Spinal cord (tissue), 10 donors: ENCODE measurements around the gene CRIP2. TPM values are rescaled to one million over a fixed set of nuclear protein-coding genes. Genes with fewer than 3 reads are reported as not detected.
A peak's percentile ranks its signal among the peaks of the same experiment; 100 is the strongest.

ENCODE experiments used
- DNase-seq, 6 donors: peaks; one replicate each; pipeline versions ENCODE4 v3.0.0 to v3.0.0-alpha.2; 2013 to 2015; ENCODE audit warnings: low spot score in 6 of 6, low read depth in 4 of 6
- H3K27ac ChIP-seq: one replicate; pipeline ENCODE4 v1.5.1; 2013; ENCODE audit warnings: low read depth, low read length, control low read depth
- H3K27me3 ChIP-seq: one replicate; pipeline ENCODE4 v1.6.1; 2013; ENCODE audit warnings: low read length; ENCODE audit not compliant: control insufficient read depth, insufficient read depth
- H3K36me3 ChIP-seq: one replicate; pipeline ENCODE4 v1.6.1; 2013; ENCODE audit warnings: low read length; ENCODE audit not compliant: control insufficient read depth, insufficient read depth
- H3K4me1 ChIP-seq: one replicate; pipeline ENCODE4 v1.6.1; 2013; ENCODE audit warnings: low read length; ENCODE audit not compliant: control insufficient read depth, insufficient read depth
- H3K4me3 ChIP-seq: one replicate; pipeline ENCODE4 v1.5.1; 2013; ENCODE audit warnings: low read depth, low read length, control low read depth
- H3K9me3 ChIP-seq: one replicate; pipeline ENCODE4 v1.6.1; 2013; ENCODE audit warnings: low read length; ENCODE audit not compliant: control insufficient read depth, insufficient read depth
- WGBS: methylation state at CpG from one replicate; pipeline ENCODE4 v1.1.5; 2013; ENCODE audit warnings: missing lambda C conversion rate; ENCODE audit not compliant: insufficient coverage; 5-methylcytosine and 5-hydroxymethylcytosine counted together
- polyA plus RNA-seq, 2 donors: library from polyadenylated mRNA; unstranded; fragments of 120-200 nt; gene quantifications; one replicate each; pipeline ENCODE4 v1.2.1, GENCODE V29; 2013; ENCODE audit not compliant: insufficient read length in 2 of 2
- total RNA-seq, 2 donors: library from RNA; depleted of rRNA in 1 of 2; stranded (reverse); fragments of 120-200 nt in 1 of 2; fragments of >200 nt in 1 of 2; gene quantifications; one replicate each; pipeline versions ENCODE4 v1.2.3 to v1.2.4, GENCODE V29; 2013 to 2014
- donor health status: healthy.

CRIP2 gene
- total and polyA plus RNA-seq, 4 donors, result 59.0 to 334 (median 209) TPM

DNA sequence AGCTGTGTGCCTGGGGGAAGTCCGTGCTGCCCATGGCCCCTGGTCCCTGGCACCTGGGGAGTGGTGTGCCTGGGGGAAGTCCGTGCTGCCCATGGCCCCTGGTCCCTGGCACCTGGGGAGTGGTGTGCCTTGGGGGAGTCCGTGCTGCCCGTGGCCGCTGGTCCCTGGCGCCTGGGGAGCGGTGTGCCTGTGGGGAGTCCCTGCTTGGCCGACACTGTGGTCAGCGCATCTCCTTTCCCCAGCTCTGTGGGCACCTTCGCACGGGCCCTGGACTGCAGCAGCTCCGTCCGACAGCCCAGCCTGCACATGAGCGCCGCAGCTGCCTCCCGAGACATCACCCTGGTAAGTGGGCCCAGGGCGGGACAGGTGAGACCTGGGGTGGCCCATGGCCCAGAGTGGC, 14.5 kb upstream of the CRIP2 start:
- H3K36me3 ChIP-seq, result peaks cover 90% of the 10 kb centered on the region
- H3K27ac ChIP-seq, result no peak overlapping the region
- WGBS, result 96% methylated on average over 15 of the region's 17 CpGs

DNA sequence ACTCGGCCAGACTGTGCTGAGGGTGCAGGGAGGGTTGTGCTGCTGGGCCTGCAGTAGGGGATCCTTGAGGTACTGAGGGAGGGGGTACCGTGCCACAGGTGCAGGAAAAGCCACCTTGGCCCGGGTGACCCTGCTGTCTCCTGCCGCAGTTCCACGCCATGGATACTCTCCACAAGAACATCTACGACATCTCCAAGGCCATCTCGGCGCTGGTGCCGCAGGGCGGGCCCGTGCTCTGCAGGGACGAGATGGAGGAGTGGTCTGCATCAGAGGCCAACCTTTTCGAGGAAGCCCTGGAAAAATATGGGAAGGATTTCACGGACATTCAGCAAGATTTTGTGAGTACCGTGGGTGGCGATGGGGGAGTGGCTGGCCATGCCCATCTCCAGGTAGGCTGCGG, 14.0 kb upstream of the CRIP2 start:
- H3K27me3 ChIP-seq, result no peaks in the 10 kb centered on the region

More for the DNA sequence above, 14.5 kb upstream of the CRIP2 start:
- no peak for DNase-seq
- no peaks in the 10 kb centered on the region for H3K4me1 ChIP-seq
- no peaks in the 10 kb centered on the region for H3K9me3 ChIP-seq
- no peaks in the 10 kb centered on the region for H3K27me3 ChIP-seq
- H3K4me3 ChIP-seq, result no peak overlapping the region

DNA sequence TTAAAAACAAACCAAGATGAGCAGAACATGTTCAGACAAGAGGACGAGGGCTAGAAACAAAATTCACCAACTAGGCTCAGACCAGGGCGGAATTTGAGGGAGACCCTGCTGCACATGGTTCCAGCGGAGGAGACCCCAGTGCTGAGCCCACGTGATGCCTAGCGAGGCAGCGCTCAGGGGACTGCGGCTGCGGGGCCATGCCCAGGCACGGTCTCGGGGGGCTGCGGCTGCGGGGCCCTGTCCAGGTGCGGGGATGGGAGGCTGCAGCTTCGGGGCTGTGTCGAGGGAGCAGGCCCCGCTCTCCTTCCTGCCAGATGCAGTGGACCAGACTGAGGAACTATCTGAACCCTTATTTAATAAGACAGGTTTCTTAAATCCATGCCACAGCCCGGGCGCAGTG, 12.7 kb upstream of the CRIP2 start:
- no peaks in the 10 kb centered on the region for H3K27me3 ChIP-seq
- H3K4me1 ChIP-seq, result peaks cover 6% of the 10 kb centered on the region
- H3K9me3 ChIP-seq, result no peaks in the 10 kb centered on the region
- peaks cover 90% of the 10 kb centered on the region for H3K36me3 ChIP-seq
- H3K4me3 ChIP-seq, result no peak overlapping the region
- no peak for DNase-seq
- H3K27ac ChIP-seq, result no peak overlapping the region
- WGBS, result 98% methylated on average over 18 of the region's 18 CpGs

More for the DNA sequence above, 14.0 kb upstream of the CRIP2 start:
- Histone ChIP-seq H3K4me3 (no peak overlapping the region), H3K4me1 (peaks cover 3% of the 10 kb centered on the region), H3K36me3 (peaks cover 90% of the 10 kb centered on the region), H3K9me3 (no peaks in the 10 kb centered on the region), H3K27ac (no peak overlapping the region)
- WGBS, result 96% methylated on average over 16 of the region's 17 CpGs
- DNase-seq, result no peak

DNA sequence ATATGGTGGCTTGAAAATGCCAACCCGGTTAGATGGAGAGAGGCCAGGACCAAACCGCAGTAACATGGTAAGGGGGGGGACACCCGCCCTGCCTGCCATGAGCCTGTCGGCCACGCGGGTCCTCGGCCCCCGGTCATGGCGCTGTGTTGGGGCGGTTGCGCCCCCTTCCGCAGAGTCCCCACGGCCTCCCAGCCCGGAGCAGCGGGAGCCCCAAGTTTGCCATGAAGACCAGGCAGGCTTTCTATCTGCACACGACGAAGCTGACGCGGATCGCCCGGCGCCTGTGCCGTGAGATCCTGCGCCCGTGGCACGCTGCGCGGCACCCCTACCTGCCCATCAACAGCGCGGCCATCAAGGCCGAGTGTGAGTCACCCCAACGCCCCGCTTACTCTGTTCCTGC, 10.1 kb upstream of the CRIP2 start:
- H3K4me3 ChIP-seq, result no peak overlapping the region
- 91% methylated on average over 20 of the region's 33 CpGs for WGBS
- no peak overlapping the region for H3K27ac ChIP-seq
- peaks cover 28% of the 10 kb centered on the region for H3K4me1 ChIP-seq
- no peak for DNase-seq
- H3K9me3 ChIP-seq, result no peaks in the 10 kb centered on the region
- no peaks in the 10 kb centered on the region for H3K27me3 ChIP-seq
- peaks cover 97% of the 10 kb centered on the region for H3K36me3 ChIP-seq

DNA sequence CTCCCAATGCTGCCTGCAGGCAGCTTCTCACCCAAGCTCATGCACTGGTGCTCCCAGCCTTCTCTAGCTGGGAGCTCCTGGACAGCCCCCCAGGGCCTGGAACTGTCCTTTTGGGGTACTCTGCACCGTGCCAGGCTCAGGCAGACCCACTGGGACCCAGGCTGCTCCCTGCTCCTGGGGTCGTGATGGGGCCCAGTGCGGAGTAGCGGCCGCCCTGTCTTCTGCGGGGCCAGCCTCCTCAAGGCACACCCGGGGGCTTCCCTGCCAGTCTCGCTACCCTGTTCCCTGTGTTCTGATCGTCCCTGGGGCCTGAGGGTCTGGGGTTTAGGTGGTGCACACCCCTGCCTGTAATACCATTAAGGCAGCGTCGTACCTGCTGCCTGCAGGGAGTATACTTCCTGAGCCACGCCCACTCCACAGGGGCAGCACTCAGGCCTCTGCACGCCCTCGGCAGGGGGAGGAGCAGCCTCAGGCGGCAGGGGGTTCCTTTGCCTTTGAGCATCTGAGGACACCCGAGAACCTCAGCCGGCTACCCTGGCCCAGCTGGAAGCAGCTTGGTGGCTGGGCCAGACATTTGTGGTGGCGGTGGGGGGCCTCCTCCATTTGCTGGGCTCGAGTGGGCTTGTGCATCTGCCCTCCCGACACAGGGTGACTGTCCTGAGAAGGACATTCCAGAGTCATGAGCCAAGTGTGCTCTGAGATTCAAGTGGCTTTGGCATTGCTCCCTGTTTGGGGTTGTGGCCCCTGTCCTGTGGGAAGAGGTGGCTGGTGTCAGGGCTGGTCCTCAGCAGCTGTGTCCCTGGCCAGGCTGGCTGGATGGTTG, 9.2 kb upstream of the CRIP2 start:
- Histone ChIP-seq H3K4me3 (no peak overlapping the region), H3K4me1 (peaks cover 32% of the 10 kb centered on the region), H3K36me3 (peaks cover 100% of the 10 kb centered on the region), H3K27ac (no peak overlapping the region), H3K9me3 (no peaks in the 10 kb centered on the region), H3K27me3 (no peaks in the 10 kb centered on the region)
- WGBS, result 70% methylated on average over 19 of the region's 20 CpGs
- no peak for DNase-seq

DNA sequence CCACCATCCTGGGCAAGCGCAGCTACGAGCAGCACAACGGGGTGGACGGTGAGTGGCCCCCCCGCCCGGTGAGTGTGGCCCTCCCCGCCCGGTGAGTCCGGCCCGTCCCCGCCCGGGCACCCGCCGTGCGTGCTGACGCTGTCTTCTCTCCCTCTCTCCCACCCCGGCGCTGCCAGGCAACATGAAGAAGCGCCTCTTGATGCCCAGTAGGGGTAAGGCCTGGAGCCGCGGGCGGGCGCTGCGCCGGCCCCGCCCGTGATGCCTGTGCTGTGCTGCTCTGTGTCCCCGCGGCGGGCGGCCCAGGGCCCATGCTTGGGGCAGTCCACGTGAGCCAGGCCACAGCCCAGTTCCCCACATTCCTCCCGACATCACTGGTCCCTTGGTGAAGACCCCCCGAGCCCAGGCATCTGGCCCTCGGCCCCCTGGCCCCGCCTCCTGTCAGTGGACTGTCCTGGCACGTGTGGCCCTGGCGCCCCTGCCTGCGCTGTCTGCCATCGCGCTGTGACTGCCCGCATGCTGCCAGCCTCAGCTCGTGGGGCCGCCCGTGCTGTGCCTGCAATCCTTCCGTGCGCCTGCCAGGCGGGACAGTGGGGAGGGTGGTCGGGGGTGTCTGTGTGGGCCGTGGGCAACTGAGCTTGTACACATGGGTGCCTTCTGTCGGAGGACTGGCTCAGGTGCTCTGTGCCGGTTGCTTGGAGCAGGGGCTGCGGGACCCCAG, 7.9 kb upstream of the CRIP2 start:
- Histone ChIP-seq H3K27ac (no peak overlapping the region), H3K27me3 (no peaks in the 10 kb centered on the region), H3K4me1 (peaks cover 44% of the 10 kb centered on the region), H3K4me3 (no peak overlapping the region), H3K9me3 (no peaks in the 10 kb centered on the region), H3K36me3 (peaks cover 98% of the 10 kb centered on the region)
- no peak for DNase-seq
- WGBS, result 87% methylated on average over 44 of the region's 53 CpGs

DNA sequence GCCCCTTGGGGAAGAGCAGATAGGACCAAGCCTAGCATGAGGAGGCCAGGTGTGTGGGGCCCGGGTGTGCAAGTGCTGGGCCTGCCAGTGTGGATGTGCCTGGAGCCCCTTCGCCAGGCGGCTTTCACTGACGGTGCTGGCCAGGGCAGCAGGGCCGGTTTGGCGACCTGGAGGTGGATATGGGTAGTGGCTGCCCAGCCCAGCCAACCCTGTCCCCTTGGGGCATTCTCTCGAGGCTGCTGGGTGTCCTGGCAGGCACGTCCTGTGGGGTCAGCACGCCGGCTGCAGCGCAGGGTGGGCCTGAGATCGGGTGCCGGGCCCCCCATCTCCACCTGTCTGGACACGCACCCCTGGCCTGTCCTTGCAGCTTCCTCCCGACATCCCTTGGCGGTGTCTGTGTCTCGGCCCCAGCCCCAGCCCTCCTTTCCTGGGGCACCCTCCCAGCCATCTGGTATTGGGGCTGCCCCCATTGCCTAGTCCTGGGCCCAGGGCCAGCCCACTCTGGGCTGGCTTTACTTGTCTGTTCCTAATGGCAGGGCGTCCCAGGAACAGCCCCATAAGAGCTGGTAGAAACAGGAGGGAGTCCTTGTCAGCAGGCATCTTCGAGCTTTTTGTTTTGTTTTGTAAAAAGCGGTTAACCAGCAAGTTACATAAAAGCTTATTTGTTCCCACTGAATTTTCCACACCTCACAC, 7.2 kb upstream of the CRIP2 start:
- no peak overlapping the region for H3K4me3 ChIP-seq
- peaks cover 98% of the 10 kb centered on the region for H3K36me3 ChIP-seq
- H3K27ac ChIP-seq, result no peak overlapping the region
- 82% methylated on average over 17 of the region's 20 CpGs for WGBS
- H3K9me3 ChIP-seq, result no peaks in the 10 kb centered on the region
- H3K4me1 ChIP-seq, result peaks cover 51% of the 10 kb centered on the region
- peak in 1 of 6 donors; percentile 23 for DNase-seq
- no peaks in the 10 kb centered on the region for H3K27me3 ChIP-seq

DNA sequence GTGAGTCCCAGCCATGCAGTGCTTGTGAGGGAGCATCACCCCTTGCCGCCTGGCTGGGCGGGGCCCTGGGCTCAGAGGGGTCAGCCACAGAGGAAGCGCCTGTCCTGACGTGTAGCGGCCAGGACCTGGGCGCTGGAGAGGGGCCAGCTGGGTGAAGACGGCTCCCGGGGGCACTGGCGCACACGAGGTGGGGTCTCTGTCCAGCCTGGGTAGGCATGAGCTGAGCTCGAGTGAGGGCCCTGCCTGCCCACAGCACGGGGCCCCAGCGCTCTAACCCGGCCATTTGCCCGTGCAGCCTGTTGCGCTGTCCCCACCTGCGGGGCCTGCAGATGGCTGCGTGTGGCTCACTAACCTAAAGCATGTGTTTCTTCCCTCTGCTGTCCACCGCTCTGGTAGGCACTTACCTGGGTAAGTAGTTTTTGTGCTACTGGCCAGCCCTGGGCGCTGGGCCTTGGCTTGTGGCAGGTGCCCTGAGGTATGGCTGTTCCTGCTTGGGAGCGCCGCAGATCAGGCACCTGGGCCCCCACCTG, 6.6 kb upstream of the CRIP2 start:
- 85% methylated on average over 22 of the region's 22 CpGs for WGBS
- no peaks in the 10 kb centered on the region for H3K9me3 ChIP-seq
- peaks cover 57% of the 10 kb centered on the region for H3K4me1 ChIP-seq
- no peak overlapping the region for H3K27ac ChIP-seq
- no peak for DNase-seq
- H3K36me3 ChIP-seq, result peaks cover 96% of the 10 kb centered on the region
- H3K27me3 ChIP-seq, result no peaks in the 10 kb centered on the region
- no peak overlapping the region for H3K4me3 ChIP-seq

DNA sequence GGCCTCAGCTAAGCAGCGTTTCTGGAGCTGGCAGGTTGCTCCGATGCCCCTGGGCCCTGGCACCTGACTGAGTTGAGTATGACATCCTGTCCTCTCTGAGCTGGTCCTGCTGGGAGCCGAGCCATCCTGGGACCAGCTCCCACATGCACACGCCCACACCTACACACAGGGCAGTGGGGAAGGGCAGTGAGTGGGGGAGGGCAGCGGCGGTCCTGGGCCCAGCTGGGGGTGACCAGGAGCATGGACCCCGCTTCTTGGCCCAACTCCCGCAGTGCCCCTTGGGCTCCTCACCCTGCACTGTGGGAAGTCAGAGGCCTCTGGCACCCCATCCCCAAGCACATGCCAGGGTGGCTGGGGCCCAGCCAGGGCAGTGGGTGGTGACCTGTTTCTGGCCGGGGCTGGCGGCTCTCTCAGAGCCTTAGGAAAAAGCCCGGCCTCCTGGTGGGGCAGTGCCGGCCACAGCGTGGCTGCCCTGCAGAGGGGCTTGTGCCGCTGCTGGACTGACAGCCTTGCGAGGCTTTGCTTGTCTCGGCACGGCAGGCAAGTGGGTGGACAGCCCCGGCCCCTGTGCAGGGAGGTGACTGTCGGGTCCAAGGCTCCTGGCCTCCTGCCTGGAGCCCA, 5.9 kb upstream of the CRIP2 start:
- WGBS, result 63% methylated on average over 18 of the region's 19 CpGs
- peaks cover 89% of the 10 kb centered on the region for H3K36me3 ChIP-seq

More for the DNA sequence above, 5.9 kb upstream of the CRIP2 start:
- Histone ChIP-seq H3K4me3 (no peak overlapping the region), H3K27ac (no peak overlapping the region), H3K4me1 (peaks cover 64% of the 10 kb centered on the region), H3K9me3 (no peaks in the 10 kb centered on the region), H3K27me3 (no peaks in the 10 kb centered on the region)
- peak in 1 of 6 donors; percentile 35 for DNase-seq
